ENCODE results near the gene PLD5. TPM values are rescaled to one million over a fixed set of nuclear protein-coding genes. Genes with fewer than 3 reads are reported as not detected.

The PLD5 gene
- total RNA-seq, 1 donor from 2014 or later = 6.6 TPM

DNA sequence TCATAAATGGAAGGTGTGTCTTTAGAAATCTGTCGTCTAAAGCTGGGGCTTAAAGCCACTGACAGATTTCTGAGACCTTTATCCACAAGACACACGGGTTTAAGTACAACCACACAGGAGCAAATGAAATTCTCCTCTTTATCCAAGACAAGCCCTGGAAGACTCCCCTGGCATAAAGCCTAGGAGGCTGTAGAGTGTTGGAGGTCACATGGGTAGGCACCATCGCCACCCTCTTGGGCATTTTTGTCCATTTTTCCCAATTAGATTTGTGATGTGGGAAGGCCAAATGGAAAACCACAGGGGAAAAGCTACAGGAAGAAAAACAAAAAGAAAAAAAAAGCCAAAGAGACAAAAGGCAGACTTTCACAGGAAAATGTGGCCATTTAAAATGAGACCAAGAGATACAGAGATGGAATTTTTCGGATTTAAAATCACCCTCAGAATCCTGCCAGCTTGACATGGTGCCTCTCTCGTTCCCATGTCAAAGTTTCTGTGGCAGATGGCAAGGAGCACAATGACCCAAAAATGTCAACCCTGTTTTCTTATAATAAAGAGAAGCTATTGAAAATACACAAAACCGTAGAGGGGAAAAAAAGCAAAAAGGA is 91.9 kb downstream of the PLD5 start:
- H3K4me3 ChIP-seq = no peak overlapping the region
- no peaks in the 10 kb centered on the region for H3K9me3 ChIP-seq
- no peaks in the 10 kb centered on the region for H3K4me1 ChIP-seq
- H3K27ac ChIP-seq = no peak overlapping the region
- peaks cover 0 to 14% of the 10 kb centered on the region in 2 donors for H3K36me3 ChIP-seq
- no peaks in the 10 kb centered on the region for H3K27me3 ChIP-seq
- intact Hi-C loops (cut with DNase I) = no loop called here
- no peak for TF ChIP-seq CTCF (IDR thresholded peaks at IDR 0.05)
- DNase-seq (ENCODE audit: low spot score in 2 of 2) = no peak

GRCh38 chr1:242431786-242432185 is 92.7 kb downstream of the PLD5 start:
- intact Hi-C loops (cut with DNase I) = no loop called here
- no peak overlapping the region for H3K27ac ChIP-seq
- TF ChIP-seq CTCF (IDR thresholded peaks at IDR 0.05) = no peak
- H3K4me1 ChIP-seq = no peaks in the 10 kb centered on the region
- H3K27me3 ChIP-seq = no peaks in the 10 kb centered on the region
- H3K36me3 ChIP-seq = peaks cover 0 to 14% of the 10 kb centered on the region in 2 donors
- H3K4me3 ChIP-seq = no peak overlapping the region
- DNase-seq (ENCODE audit: low spot score in 2 of 2) = no peak
- no peaks in the 10 kb centered on the region for H3K9me3 ChIP-seq

GRCh38 chr1:242430956-242431355 is 93.5 kb downstream of the PLD5 start:
- DNase-seq (ENCODE audit: low spot score in 2 of 2) = no peak
- Histone ChIP-seq H3K4me3 (no peak overlapping the region), H3K9me3 (no peaks in the 10 kb centered on the region), H3K36me3 (peaks cover 0 to 14% of the 10 kb centered on the region in 2 donors), H3K27me3 (no peaks in the 10 kb centered on the region), H3K27ac (no peak overlapping the region), H3K4me1 (no peaks in the 10 kb centered on the region)
- intact Hi-C loops (cut with DNase I) = no loop called here
- TF ChIP-seq CTCF (IDR thresholded peaks at IDR 0.05) = no peak

- Histone ChIP-seq H3K36me3 (peaks cover 0 to 8% of the 10 kb centered on the region in 2 donors), H3K9me3 (no peaks in the 10 kb centered on the region)
- TF ChIP-seq CTCF (IDR thresholded peaks at IDR 0.05) = no peak
Observed at GRCh38 chr1:242428399-242429190, 95.9 kb downstream of the PLD5 start.

DNA sequence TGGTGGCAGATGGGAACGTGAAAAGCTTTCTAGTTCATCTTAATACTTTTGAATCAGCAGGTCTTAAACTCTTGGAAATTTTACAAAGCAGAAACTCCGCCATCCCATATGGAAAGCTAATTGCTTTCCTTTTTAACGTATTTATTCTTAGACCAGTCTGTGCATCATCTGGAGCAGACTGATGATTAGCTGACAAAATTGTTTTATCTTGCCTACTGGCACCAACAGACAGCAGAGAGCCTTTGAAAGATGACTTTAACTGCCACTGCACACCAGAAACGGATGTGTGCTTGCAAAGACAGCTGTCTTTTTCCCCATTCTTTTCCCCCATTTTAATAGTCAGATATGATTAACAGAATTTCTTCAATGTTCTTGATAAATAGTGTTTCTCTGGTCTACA is 97.0 kb downstream of the PLD5 start:
- TF ChIP-seq CTCF (IDR thresholded peaks at IDR 0.05) = no peak
- intact Hi-C loops (cut with DNase I) = no loop called here
- H3K4me3 ChIP-seq = no peak overlapping the region
- H3K27ac ChIP-seq = no peak overlapping the region
- no peak for DNase-seq (ENCODE audit: low spot score in 2 of 2)
- H3K36me3 ChIP-seq = peaks cover 0 to 8% of the 10 kb centered on the region in 2 donors
- no peaks in the 10 kb centered on the region for H3K4me1 ChIP-seq
- no peaks in the 10 kb centered on the region for H3K27me3 ChIP-seq
- no peaks in the 10 kb centered on the region for H3K9me3 ChIP-seq

More at GRCh38 chr1:242428399-242429190, 95.9 kb downstream of the PLD5 start:
- intact Hi-C loops (cut with DNase I) = no loop called here
- Histone ChIP-seq H3K27ac (no peak overlapping the region), H3K4me1 (no peaks in the 10 kb centered on the region), H3K4me3 (no peak overlapping the region), H3K27me3 (no peaks in the 10 kb centered on the region)
- no peak for DNase-seq (ENCODE audit: low spot score in 2 of 2)
